G401 (cell line): ENCODE results near the gene PCDHB2. TPM values are rescaled to one million over a fixed set of nuclear protein-coding genes. Genes with fewer than 3 reads are reported as not detected.
"Not testable (repeated sequence)": the region's sequence is repeated elsewhere in the genome, so short reads cannot be mapped to it uniquely, and the experiment has no call there.

Experiments
- DNase-seq: peaks from one replicate; pipeline ENCODE4 v3.0.0-alpha.2; 2015; ENCODE audit warnings: low spot score
- in situ Hi-C: cut with HindIII; loops from 2 replicates; pipeline ENCODE4 v1.10.0; 2016; ENCODE audit warnings: low sequenced_read_pairs, mixed read lengths
- total RNA-seq: library from RNA; depleted of rRNA; stranded (reverse); fragments of >200 nt; shearing (Covaris generic); gene quantifications from 2 replicates; pipeline ENCODE4 v1.2.3, GENCODE V29; 2014; rRNA removed

The PCDHB2 gene
- total RNA-seq, 1 experiment from 2014 or later, result 17.6 TPM

GRCh38 chr5:141135030-141135717 lies 40.8 kb downstream of the PCDHB2 start, which contains the start of gene PCDHB5:
Gene PCDHB5 (plus strand): TSS chr5:141135206. CDS start chr5:141135435, 229 bp downstream.
- in situ Hi-C loops, result no loop called here
- peak; percentile 29 for DNase-seq

- in situ Hi-C loops, result no loop called here
- DNase-seq, result no peak
These were observed 41.4 kb downstream of the PCDHB2 start for GRCh38 chr5:141135718-141136266.

- in situ Hi-C loops, DNase-seq: not testable (repeated sequence)
These were observed 42.9 kb downstream of the PCDHB2 start for GRCh38 chr5:141137346-141137745.

Other genes with a start within 250 kb of the PCDHB2 start
- not detected in 2 replicates for gene PCDHA9, start 246.2 kb upstream of the PCDHB2 start, total RNA-seq
- gene PCDHA10, start 238.7 kb upstream of the PCDHB2 start, total RNA-seq, result under 0.01 and 0.06 TPM in 2 replicates
- 6.6 and 7.1 TPM in 2 replicates for gene PCDHA11, start 225.7 kb upstream of the PCDHB2 start, total RNA-seq
- 3.0 and 8.2 TPM in 2 replicates for gene PCDHA12, start 219.3 kb upstream of the PCDHB2 start, total RNA-seq
- 0.54 and 0.86 TPM in 2 replicates for gene PCDHA13, start 212.5 kb upstream of the PCDHB2 start, total RNA-seq
- 6.5 and 9.5 TPM in 2 replicates for gene PCDHAC1, start 168.3 kb upstream of the PCDHB2 start, total RNA-seq
- 7.8 and 8.0 TPM in 2 replicates for gene PCDHAC2, start 128.1 kb upstream of the PCDHB2 start, total RNA-seq
- not detected in 2 replicates for gene PCDHB1, start 43.2 kb upstream of the PCDHB2 start, total RNA-seq
- gene PCDHB3, start 5.9 kb downstream of the PCDHB2 start, total RNA-seq, result 0.92 and 2.4 TPM in 2 replicates
- 0.06 TPM in 1 of 2 replicates, not detected in the other for gene PCDHB4, start 27.2 kb downstream of the PCDHB2 start, total RNA-seq
- not detected in 2 replicates for gene PCDHB5, start 40.6 kb downstream of the PCDHB2 start, total RNA-seq
- gene PCDHB6, start 55.4 kb downstream of the PCDHB2 start, total RNA-seq, result not detected in 2 replicates
- not detected in 2 replicates for gene PCDHB7, start 78.0 kb downstream of the PCDHB2 start, total RNA-seq
- gene PCDHB8, start 83.2 kb downstream of the PCDHB2 start, total RNA-seq, result 0.10 TPM in 1 of 2 replicates, not detected in the other
- gene PCDHB16, start 87.8 kb downstream of the PCDHB2 start, total RNA-seq, result 0.25 and 1.3 TPM in 2 replicates
- 0.18 and 7.3 TPM in 2 replicates for gene PCDHB9, start 92.5 kb downstream of the PCDHB2 start, total RNA-seq
- gene PCDHB10, start 97.7 kb downstream of the PCDHB2 start, total RNA-seq, result 0.44 TPM in 1 of 2 replicates, not detected in the other
- 0.10 and 1.4 TPM in 2 replicates for gene PCDHB11, start 105.0 kb downstream of the PCDHB2 start, total RNA-seq
- not detected in 2 replicates for gene PCDHB12, start 114.1 kb downstream of the PCDHB2 start, total RNA-seq
- gene PCDHB13, start 119.3 kb downstream of the PCDHB2 start, total RNA-seq, result not detected in 2 replicates
- 0.27 and 0.55 TPM in 2 replicates for gene PCDHB14, start 128.7 kb downstream of the PCDHB2 start, total RNA-seq
- not detected in 2 replicates for gene PCDHB15, start 150.8 kb downstream of the PCDHB2 start, total RNA-seq
- not detected in 2 replicates for gene SLC25A2, start 209.4 kb downstream of the PCDHB2 start, total RNA-seq
- 131 and 164 TPM in 2 replicates for gene TAF7, start 226.2 kb downstream of the PCDHB2 start, total RNA-seq
- gene PCDHGA1, start 235.9 kb downstream of the PCDHB2 start, total RNA-seq, result not detected in 2 replicates
- not detected in 2 replicates for gene PCDHGA2, start 244.1 kb downstream of the PCDHB2 start, total RNA-seq
- gene PCDHGA3, start 249.2 kb downstream of the PCDHB2 start, total RNA-seq, result not detected in 2 replicates